Measurements from ENCODE around the gene C21orf91.
"Not testable (repeated sequence)": the region's sequence is repeated elsewhere in the genome, so short reads cannot be mapped to it uniquely, and the experiment has no call there.

Gene C21orf91

GRCh38 chr21:17775431-17776126 lies 43.6 kb downstream of the C21orf91 start:
- peak; percentile 79 for DNase-seq

GRCh38 chr21:17775021-17775420 lies 44.1 kb downstream of the C21orf91 start:
- DNase-seq: not testable (repeated sequence)

- DNase-seq: no peak
Measured at GRCh38 chr21:17769447-17769845, 49.7 kb downstream of the C21orf91 start.

- no peak for DNase-seq
Measured at GRCh38 chr21:17768840-17769446, 50.2 kb downstream of the C21orf91 start.

DNA sequence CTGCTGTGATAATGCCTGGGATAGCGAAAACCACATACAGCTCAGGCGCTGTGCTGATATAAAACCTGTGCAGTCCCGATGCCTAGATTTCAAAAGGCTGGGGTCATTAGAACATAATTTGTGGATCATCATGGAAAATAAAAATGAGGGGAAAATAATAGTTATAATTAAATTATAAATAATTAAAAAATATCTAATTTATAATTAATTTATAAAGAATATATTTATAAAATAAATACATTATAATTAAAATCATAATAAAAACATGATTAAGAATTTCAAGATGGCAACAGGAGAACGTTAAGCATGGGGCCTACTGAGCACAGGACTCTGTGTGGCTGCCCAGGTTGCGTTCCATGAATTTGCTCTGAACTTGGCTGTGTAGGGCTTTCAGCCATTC lies 53.9 kb downstream of the C21orf91 start:
- DNase-seq: no peak

DNA sequence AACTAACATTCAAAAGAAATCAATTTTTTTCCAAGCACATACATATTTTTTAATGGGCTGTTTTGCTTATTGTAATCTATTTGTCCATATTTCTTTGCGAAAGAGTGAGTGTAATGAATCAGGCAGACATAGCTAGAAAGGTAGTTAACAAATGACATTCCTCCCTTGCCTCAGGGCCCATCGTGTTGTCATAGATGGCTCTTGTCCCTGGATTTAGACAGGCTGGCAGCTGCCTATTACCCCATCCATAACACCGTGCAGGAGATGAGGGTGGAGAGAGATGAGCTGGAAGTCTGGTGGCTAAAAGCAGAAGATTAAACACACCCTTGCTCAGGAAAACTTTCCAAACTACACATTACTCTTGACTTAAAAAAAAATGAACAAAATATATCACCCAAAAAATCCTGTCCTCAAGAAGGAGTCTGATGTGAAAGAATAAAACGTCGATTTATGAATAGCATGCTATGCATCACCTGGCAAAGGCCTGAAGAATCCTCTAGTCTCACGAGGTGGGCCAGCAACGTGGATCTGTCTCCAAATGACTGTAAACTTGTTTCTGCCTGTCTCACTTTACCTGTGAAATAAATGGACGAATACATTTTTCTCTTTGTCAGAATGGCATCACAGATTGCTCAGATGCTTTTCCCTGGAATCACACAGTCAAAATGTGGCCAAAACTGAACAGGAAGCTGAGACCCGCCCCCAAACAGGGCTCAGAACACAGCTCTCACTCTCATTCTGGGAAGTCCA lies 55.7 kb downstream of the C21orf91 start:
- no peak for DNase-seq

- DNase-seq: no peak
Measured at GRCh38 chr21:17759511-17760178, 59.5 kb downstream of the C21orf91 start.

GRCh38 chr21:17758683-17759082 lies 60.5 kb downstream of the C21orf91 start:
- no peak for DNase-seq

- no peak for DNase-seq
Measured at GRCh38 chr21:17757671-17758070, 61.5 kb downstream of the C21orf91 start.

- DNase-seq: no peak
Measured at GRCh38 chr21:17753736-17754135, 65.4 kb downstream of the C21orf91 start.

DNA sequence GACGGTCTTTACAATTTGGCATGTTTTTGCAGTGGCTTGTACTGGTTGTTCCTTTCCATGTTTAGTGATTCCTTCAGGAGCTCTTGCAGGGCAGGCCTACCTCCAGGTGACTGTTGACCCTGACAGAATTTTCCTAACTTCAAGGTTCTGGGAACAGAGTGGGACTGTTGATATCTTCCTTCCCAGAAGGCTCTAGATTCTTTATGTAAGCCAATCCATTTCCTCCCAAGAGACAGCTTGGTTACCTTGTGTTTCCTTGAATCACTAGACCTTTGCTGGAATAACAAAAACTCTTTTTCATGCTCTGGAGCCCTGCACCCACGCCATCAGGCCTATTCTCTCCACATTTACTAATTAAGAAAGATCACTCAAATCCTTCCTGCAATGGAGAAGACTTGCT lies 67.0 kb downstream of the C21orf91 start:
- no peak for DNase-seq

DNA sequence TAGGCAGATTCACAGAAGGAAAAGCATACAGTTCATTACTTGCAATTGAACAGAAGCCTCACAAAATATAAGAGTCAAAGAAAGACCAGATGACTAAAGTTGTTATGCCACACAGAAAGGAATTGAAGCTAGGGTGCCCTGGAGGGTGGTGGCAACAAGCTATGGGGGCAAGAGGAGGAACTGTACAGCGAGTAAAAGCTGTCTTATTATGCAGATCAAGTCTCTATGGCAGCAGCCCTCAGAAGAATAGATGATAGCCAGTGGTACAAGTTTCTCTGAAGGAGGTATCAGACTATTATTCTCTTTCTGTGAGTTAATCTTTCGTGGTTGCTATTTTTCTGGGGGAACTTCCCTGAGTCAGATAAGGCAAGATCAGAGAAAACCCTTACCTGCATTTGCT lies 72.2 kb downstream of the C21orf91 start:
- DNase-seq: no peak

- no peak for DNase-seq
Measured at GRCh38 chr21:17745086-17745485, 74.1 kb downstream of the C21orf91 start.

DNA sequence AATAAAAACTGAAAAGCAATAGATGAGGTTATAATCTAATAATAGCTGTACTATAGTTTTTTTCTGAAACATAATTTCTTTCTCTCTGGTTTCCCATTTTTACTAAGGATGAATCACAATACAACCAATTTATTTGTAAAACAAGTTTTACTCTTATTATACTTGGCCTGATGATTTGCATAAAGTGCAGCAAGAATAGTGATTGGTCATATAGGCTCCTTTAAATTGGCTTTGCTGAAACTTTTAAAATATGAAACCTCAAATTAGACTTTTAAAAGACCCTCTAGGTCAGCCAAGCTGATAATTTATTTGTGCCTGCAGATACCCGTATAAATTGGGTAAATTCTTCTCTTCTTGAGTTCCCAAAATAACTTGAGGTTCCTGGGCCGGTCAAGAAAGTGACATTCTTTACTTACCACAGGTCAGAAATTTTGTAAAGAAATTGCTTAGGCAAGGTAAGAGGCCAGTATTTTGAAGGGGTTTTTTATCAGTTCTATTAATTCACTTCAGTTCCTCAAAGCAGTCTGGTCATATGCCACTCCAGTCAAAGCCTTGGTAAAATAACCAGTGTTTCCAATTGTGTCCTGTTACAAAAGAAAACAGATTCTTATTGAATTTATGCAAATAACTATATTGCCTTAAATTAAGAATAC lies 76.1 kb downstream of the C21orf91 start:
- DNase-seq: no peak

- DNase-seq: no peak
Measured at GRCh38 chr21:17742181-17742580, 77.0 kb downstream of the C21orf91 start.

Measured in activated CD8-positive, alpha-beta memory T cell treated with anti-CD3 and anti-CD28 coated beads for 24 hours (primary cell).